Nephron progenitor cell (in vitro differentiated cells): ENCODE results near the gene NUTM2F.
"Not testable (repeated sequence)": the region's sequence is repeated elsewhere in the genome, so short reads cannot be mapped to it uniquely, and the experiment has no call there.

Experiments used
- DNase-seq: peaks from one replicate; pipeline ENCODE4 v3.0.0; 2021
- H3K27ac Mint-ChIP-seq: 2 replicates; pipeline ENCODE4 v1.8.0; 2021; ENCODE audit warnings: mild to moderate bottlenecking, moderate library complexity, mixed read lengths
- H3K27me3 Mint-ChIP-seq: 2 replicates; pipeline ENCODE4 v1.8.0; 2021; ENCODE audit warnings: mild to moderate bottlenecking, low read depth, mixed read lengths; ENCODE audit not compliant: poor library complexity
- H3K36me3 Mint-ChIP-seq: 2 replicates; pipeline ENCODE4 v1.8.0; 2021; ENCODE audit warnings: low read depth, mixed read lengths
- H3K4me1 Mint-ChIP-seq: 2 replicates; pipeline ENCODE4 v1.8.0; 2021; ENCODE audit warnings: mixed read lengths
- H3K4me3 Mint-ChIP-seq: 2 replicates; pipeline ENCODE4 v1.8.0; 2021; ENCODE audit warnings: mild to moderate bottlenecking, moderate library complexity, mixed read lengths
- H3K9me3 Mint-ChIP-seq: 2 replicates; pipeline ENCODE4 v1.8.0; 2021; ENCODE audit warnings: mild to moderate bottlenecking, moderate library complexity, mixed read lengths
- TF ChIP-seq, protein P1 (sequence below): fragments of 200-600 bp; sonication (generic); IDR thresholded peaks from 2 replicates; pipeline ENCODE4 v1.5.0; 2021; ENCODE audit warnings: antibody characterized with exemption

NUTM2F gene

DNA sequence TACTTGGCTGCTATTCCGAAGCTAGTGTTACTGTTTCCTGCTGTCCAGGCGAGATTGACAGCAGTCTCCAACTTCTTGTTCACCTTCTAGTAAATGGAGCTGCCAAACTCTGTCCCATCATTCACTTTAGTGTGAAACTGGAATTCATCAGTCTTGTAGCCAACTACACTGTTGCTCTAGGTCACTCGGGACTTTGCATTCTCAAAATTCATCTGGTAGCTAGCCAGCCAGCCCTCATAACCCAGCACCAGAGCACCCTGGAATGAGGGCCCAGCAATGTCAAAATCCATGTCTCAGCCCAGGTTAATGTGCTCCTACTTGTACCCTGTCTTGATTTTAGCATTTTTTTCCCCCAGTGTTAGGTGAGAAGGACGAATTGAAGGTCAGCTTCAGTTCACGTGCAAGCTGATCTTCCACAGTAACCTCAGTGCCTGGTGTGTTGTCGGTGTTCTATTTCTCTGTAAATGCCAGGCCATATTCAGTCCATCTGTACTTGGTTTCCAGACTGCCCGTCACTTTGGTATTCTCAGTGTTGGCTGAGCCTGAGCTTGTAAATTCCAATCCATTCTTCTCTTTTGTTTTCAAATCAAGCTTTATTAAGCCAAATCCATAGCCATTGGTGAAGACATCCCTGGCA, 40.4 kb downstream of the NUTM2F start:
- peaks cover 12% of the 10 kb centered on the region for H3K4me1 Mint-ChIP-seq
- H3K9me3 Mint-ChIP-seq: peaks cover 8% of the 10 kb centered on the region
- H3K36me3 Mint-ChIP-seq: peaks cover 70% of the 10 kb centered on the region
- DNase-seq: no peak
- peak overlapping the region; percentile 93 for H3K27ac Mint-ChIP-seq
- H3K27me3 Mint-ChIP-seq: no peaks in the 10 kb centered on the region
- TF ChIP-seq, protein P1, sequence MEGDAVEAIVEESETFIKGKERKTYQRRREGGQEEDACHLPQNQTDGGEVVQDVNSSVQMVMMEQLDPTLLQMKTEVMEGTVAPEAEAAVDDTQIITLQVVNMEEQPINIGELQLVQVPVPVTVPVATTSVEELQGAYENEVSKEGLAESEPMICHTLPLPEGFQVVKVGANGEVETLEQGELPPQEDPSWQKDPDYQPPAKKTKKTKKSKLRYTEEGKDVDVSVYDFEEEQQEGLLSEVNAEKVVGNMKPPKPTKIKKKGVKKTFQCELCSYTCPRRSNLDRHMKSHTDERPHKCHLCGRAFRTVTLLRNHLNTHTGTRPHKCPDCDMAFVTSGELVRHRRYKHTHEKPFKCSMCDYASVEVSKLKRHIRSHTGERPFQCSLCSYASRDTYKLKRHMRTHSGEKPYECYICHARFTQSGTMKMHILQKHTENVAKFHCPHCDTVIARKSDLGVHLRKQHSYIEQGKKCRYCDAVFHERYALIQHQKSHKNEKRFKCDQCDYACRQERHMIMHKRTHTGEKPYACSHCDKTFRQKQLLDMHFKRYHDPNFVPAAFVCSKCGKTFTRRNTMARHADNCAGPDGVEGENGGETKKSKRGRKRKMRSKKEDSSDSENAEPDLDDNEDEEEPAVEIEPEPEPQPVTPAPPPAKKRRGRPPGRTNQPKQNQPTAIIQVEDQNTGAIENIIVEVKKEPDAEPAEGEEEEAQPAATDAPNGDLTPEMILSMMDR: no peak
- H3K4me3 Mint-ChIP-seq: no peak overlapping the region

DNA sequence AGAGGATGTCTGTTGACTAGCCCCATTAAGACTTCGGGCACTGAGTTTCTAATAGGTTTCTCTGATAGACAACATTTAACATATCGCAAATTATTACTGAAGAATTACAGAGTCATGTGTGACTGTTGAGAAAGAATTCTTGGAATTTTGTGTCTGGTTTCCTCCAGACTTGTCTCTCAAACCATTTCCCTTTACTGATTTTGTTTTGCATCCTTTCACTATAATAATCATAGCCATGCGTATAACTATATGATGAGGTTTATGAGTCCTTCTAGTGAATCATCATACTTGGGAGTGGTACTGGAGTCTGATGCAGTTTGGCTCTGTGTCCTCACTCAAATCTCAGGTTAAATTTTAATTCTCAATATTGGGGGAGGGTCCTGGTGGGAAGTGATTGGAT, 42.3 kb downstream of the NUTM2F start:
- H3K9me3 Mint-ChIP-seq: peaks cover 10% of the 10 kb centered on the region
- no peak for DNase-seq
- no peak overlapping the region for H3K4me3 Mint-ChIP-seq
- peaks cover 17% of the 10 kb centered on the region for H3K4me1 Mint-ChIP-seq
- no peak overlapping the region for H3K27ac Mint-ChIP-seq
- TF ChIP-seq, protein P1: no peak
- H3K27me3 Mint-ChIP-seq: no peaks in the 10 kb centered on the region
- peaks cover 70% of the 10 kb centered on the region for H3K36me3 Mint-ChIP-seq

DNA sequence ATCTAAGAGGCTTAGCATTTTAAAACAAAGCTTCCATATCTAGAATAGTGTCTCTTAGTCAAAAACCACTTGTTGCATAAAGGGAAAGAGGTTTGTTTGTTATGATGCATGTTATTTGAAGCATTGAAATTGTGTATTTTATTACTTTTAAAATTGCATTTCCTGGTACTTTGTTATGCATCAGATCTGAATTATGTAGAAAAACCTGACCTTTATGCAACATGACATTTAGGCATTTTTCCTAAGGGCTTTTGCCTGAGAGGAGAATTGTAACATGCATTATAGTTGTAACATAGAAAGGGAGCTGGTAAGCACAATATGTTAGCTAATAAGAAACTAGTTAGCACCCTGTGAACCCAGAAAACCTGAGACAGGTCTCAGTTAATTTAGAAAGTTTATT, 47.3 kb downstream of the NUTM2F start:
- H3K27ac Mint-ChIP-seq: no peak overlapping the region

DNA sequence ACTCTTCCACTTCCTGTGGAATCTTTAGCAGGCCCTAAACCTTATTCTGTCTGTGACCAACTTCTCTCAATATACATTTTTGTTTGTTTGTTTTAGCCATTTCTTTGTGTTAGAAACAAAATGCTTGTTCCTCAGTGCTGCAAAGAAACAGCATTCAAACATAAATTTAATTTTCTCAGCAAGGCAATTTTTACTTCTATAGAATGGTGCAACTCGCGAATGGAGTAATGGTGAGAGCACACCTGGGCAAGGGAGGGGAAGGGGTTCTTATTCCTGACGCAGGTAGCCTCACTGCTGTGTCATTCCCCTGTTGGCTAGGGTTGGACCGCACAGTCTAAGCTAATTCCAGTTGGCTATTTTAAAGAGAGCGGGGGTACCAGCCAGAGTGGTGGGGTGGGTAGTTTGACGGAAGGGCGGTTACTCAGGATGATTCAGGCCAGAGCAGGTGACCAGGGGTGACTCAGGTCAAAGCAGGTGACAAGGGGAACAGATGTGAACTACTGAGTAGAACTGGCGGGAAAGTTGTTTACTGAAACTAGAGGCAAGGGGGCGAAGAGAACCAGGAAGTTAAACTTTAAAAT, 47.9 kb downstream of the NUTM2F start:
- Mint-ChIP-seq H3K27me3 (peaks cover 4% of the 10 kb centered on the region), H3K9me3 (peaks cover 35% of the 10 kb centered on the region), H3K27ac (no peak overlapping the region), H3K4me3 (no peak overlapping the region), H3K36me3 (peaks cover 84% of the 10 kb centered on the region), H3K4me1 (peaks cover 9% of the 10 kb centered on the region)
- TF ChIP-seq, protein P1: no peak
- DNase-seq: no peak

More for the DNA sequence above, 47.3 kb downstream of the NUTM2F start:
- H3K4me1 Mint-ChIP-seq: peaks cover 9% of the 10 kb centered on the region
- H3K4me3 Mint-ChIP-seq: no peak overlapping the region
- peaks cover 4% of the 10 kb centered on the region for H3K27me3 Mint-ChIP-seq
- H3K36me3 Mint-ChIP-seq: peaks cover 84% of the 10 kb centered on the region
- peaks cover 34% of the 10 kb centered on the region for H3K9me3 Mint-ChIP-seq
- TF ChIP-seq, protein P1: no peak
- no peak for DNase-seq

DNA sequence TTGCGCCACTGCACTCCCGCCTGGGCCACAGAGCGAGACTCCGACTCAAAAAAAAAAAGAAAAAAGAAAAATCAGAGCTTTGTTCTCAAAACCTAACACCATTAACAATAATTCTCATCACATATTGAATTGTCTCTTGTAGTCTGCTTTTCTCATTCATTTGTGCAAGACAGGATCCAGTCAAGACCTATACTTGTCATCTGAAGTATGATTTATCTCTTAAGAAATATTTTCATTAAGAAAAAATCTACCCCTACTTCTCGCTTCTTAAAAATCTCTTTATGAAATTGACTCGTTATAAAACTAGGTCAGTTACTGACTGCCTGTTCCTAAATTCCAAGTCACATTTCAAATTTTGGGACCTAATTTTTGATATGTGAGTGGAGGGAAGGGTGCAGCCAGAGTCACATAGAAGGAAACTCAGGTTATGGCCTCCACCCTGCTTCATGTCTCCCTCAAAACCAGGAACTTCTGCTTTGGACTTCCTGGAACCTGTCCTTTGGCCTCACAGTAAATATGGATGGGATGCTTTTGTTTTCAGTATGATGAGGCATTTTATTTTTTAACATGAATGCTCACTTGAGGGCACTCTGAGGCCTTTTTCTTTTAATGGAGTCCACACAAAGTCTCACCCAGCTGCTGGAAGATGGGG, 50.4 kb downstream of the NUTM2F start:
- Mint-ChIP-seq H3K9me3 (peaks cover 49% of the 10 kb centered on the region), H3K27ac (no peak overlapping the region), H3K4me3 (no peak overlapping the region), H3K4me1 (peaks cover 9% of the 10 kb centered on the region), H3K27me3 (peaks cover 4% of the 10 kb centered on the region), H3K36me3 (peaks cover 84% of the 10 kb centered on the region)
- TF ChIP-seq, protein P1: no peak
- DNase-seq: no peak

DNA sequence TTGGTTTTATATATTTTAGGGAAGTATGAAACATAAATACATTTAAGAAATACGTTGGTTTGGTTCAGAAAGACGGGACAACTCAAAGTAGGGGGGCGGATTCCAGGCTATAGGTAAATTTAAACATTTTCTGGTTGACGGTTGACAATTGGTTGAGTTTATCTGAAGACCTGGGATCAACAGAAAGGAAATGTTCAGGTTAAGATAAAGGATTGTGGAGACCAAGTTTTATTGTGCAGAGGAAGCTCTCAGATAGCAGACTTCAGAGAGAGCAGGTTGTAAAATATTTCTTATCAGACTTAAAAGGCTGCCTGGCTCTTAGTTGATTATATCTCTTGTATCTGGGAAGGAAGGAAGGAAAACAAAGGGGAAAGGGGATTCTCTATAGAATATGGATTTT, 51.4 kb downstream of the NUTM2F start:
- not testable (repeated sequence) for H3K27me3 Mint-ChIP-seq, H3K27ac Mint-ChIP-seq
- peaks cover 84% of the 10 kb centered on the region for H3K36me3 Mint-ChIP-seq

More for the DNA sequence above, 51.4 kb downstream of the NUTM2F start:
- not testable (repeated sequence) for DNase-seq, H3K4me1 Mint-ChIP-seq, H3K4me3 Mint-ChIP-seq
- peaks cover 54% of the 10 kb centered on the region for H3K9me3 Mint-ChIP-seq
